ENCODE data around the gene KCNQ1. TPM values are rescaled to one million over a fixed set of nuclear protein-coding genes. Genes with fewer than 3 reads are reported as not detected.

KCNQ1 gene
- total RNA-seq, 1 donor from 2014 or later, result 4.8 TPM

- TF ChIP-seq CTCF (conservative IDR thresholded peaks at IDR 0.05), result no peak
- no peak overlapping the region for H3K4me3 Mint-ChIP-seq
- peaks cover 16% of the 10 kb centered on the region for H3K9me3 Mint-ChIP-seq
- H3K27me3 Mint-ChIP-seq, result peaks cover 69% of the 10 kb centered on the region
- H3K27ac Mint-ChIP-seq, result no peak overlapping the region
- H3K36me3 Mint-ChIP-seq, result no peaks in the 10 kb centered on the region
- no peaks in the 10 kb centered on the region for H3K4me1 Mint-ChIP-seq (ENCODE audit: unreplicated experiment)
- DNase-seq (ENCODE audit: extremely low spot score, unreplicated experiment), result peak; percentile 40
Measured at GRCh38 chr11:2498750-2499149, 53.9 kb downstream of the KCNQ1 start.

GRCh38 chr11:2507212-2507901 is 62.5 kb downstream of the KCNQ1 start:
- Mint-ChIP-seq H3K4me1 (ENCODE audit: unreplicated experiment) (no peaks in the 10 kb centered on the region), H3K36me3 (no peaks in the 10 kb centered on the region), H3K27me3 (peaks cover 51% of the 10 kb centered on the region), H3K4me3 (no peak overlapping the region), H3K9me3 (peaks cover 4% of the 10 kb centered on the region), H3K27ac (no peak overlapping the region)
- no peak for TF ChIP-seq CTCF (conservative IDR thresholded peaks at IDR 0.05)
- DNase-seq (ENCODE audit: extremely low spot score, unreplicated experiment), result no peak

- Mint-ChIP-seq H3K36me3 (no peaks in the 10 kb centered on the region), H3K4me1 (ENCODE audit: unreplicated experiment) (no peaks in the 10 kb centered on the region), H3K4me3 (no peak overlapping the region), H3K9me3 (no peaks in the 10 kb centered on the region), H3K27ac (no peak overlapping the region), H3K27me3 (peaks cover 43% of the 10 kb centered on the region)
- TF ChIP-seq CTCF (conservative IDR thresholded peaks at IDR 0.05), result no peak
- peak; percentile 67 for DNase-seq (ENCODE audit: extremely low spot score, unreplicated experiment)
Measured at GRCh38 chr11:2507945-2508749, 63.3 kb downstream of the KCNQ1 start.

GRCh38 chr11:2508793-2509192 is 64.0 kb downstream of the KCNQ1 start:
- no peak overlapping the region for H3K27ac Mint-ChIP-seq
- H3K36me3 Mint-ChIP-seq, result no peaks in the 10 kb centered on the region
- H3K4me3 Mint-ChIP-seq, result no peak overlapping the region
- peak; percentile 60 for DNase-seq (ENCODE audit: extremely low spot score, unreplicated experiment)
- H3K27me3 Mint-ChIP-seq, result peaks cover 39% of the 10 kb centered on the region
- no peaks in the 10 kb centered on the region for H3K9me3 Mint-ChIP-seq
- H3K4me1 Mint-ChIP-seq (ENCODE audit: unreplicated experiment), result no peaks in the 10 kb centered on the region
- TF ChIP-seq CTCF (conservative IDR thresholded peaks at IDR 0.05), result no peak

- no peaks in the 10 kb centered on the region for H3K9me3 Mint-ChIP-seq
- no peak for DNase-seq (ENCODE audit: extremely low spot score, unreplicated experiment)
- H3K27me3 Mint-ChIP-seq, result peaks cover 35% of the 10 kb centered on the region
- no peaks in the 10 kb centered on the region for H3K36me3 Mint-ChIP-seq
- no peak overlapping the region for H3K4me3 Mint-ChIP-seq
- no peaks in the 10 kb centered on the region for H3K4me1 Mint-ChIP-seq (ENCODE audit: unreplicated experiment)
- TF ChIP-seq CTCF (conservative IDR thresholded peaks at IDR 0.05), result no peak
- H3K27ac Mint-ChIP-seq, result no peak overlapping the region
Measured at GRCh38 chr11:2509481-2510001, 64.7 kb downstream of the KCNQ1 start.

Data from type B pancreatic cell (in vitro differentiated cells).